Measurements from ENCODE around the gene GPR132.
"Not testable (repeated sequence)": the region's sequence is repeated elsewhere in the genome, so short reads cannot be mapped to it uniquely, and the experiment has no call there.

GPR132 gene

GRCh38 chr14:105075379-105076295, 10.4 kb upstream of the GPR132 start:
- no peak for DNase-seq (ENCODE audit: low spot score)

- peak; percentile 66 for DNase-seq (ENCODE audit: low spot score)
These were observed 9.4 kb upstream of the GPR132 start for GRCh38 chr14:105074601-105075053.

GRCh38 chr14:105073720-105074600, 8.7 kb upstream of the GPR132 start:
- no peak for DNase-seq (ENCODE audit: low spot score)

GRCh38 chr14:105072892-105073719, 7.9 kb upstream of the GPR132 start:
- no peak for DNase-seq (ENCODE audit: low spot score)

GRCh38 chr14:105072381-105072861, 7.2 kb upstream of the GPR132 start:
- DNase-seq (ENCODE audit: low spot score): no peak

GRCh38 chr14:105071942-105072341, 6.7 kb upstream of the GPR132 start:
- DNase-seq (ENCODE audit: low spot score): no peak

- DNase-seq (ENCODE audit: low spot score): no peak
These were observed 6.1 kb upstream of the GPR132 start for GRCh38 chr14:105071326-105071725.

- no peak for DNase-seq (ENCODE audit: low spot score)
These were observed 5.5 kb upstream of the GPR132 start for GRCh38 chr14:105070760-105071137.

GRCh38 chr14:105069871-105070759, 4.9 kb upstream of the GPR132 start:
- DNase-seq (ENCODE audit: low spot score): no peak

GRCh38 chr14:105069522-105069870, 4.3 kb upstream of the GPR132 start:
- DNase-seq (ENCODE audit: low spot score): no peak

GRCh38 chr14:105068818-105069217, 3.6 kb upstream of the GPR132 start:
- no peak for DNase-seq (ENCODE audit: low spot score)

- no peak for DNase-seq (ENCODE audit: low spot score)
These were observed 2.7 kb upstream of the GPR132 start for GRCh38 chr14:105067969-105068301.

- DNase-seq (ENCODE audit: low spot score): no peak
These were observed 2.1 kb upstream of the GPR132 start for GRCh38 chr14:105067140-105067968.

GRCh38 chr14:105066240-105067071, 1.2 kb upstream of the GPR132 start:
- DNase-seq (ENCODE audit: low spot score): no peak

- peak; percentile 53 for DNase-seq (ENCODE audit: low spot score)
These were observed 498 bp downstream of the GPR132 start for GRCh38 chr14:105064721-105065143.

GRCh38 chr14:105064001-105064400, 1.2 kb downstream of the GPR132 start:
- no peak for DNase-seq (ENCODE audit: low spot score)

- DNase-seq (ENCODE audit: low spot score): not testable (repeated sequence)
These were observed 1.7 kb downstream of the GPR132 start for GRCh38 chr14:105063506-105063905.

- no peak for DNase-seq (ENCODE audit: low spot score)
These were observed 2.2 kb downstream of the GPR132 start for GRCh38 chr14:105063056-105063455.

- DNase-seq (ENCODE audit: low spot score): no peak
These were observed 3.2 kb downstream of the GPR132 start for GRCh38 chr14:105062048-105062433.

All from SW480 (cell line).